Large intestine (tissue), 12 donors: ENCODE data around the gene KCNJ4. TPM values are rescaled to one million over a fixed set of nuclear protein-coding genes. Genes with fewer than 3 reads are reported as not detected.

Experiments used
- DNase-seq, 2 donors: peaks; one replicate each; pipeline versions ENCODE4 v3.0.0 to v3.0.0-alpha.2; 2013
- H3K27ac ChIP-seq: one replicate; pipeline ENCODE4 v1.5.1; 2013; ENCODE audit warnings: low read length
- H3K27me3 ChIP-seq: 2 replicates; pipeline ENCODE4 v1.6.1; 2013; ENCODE audit warnings: low read length; ENCODE audit not compliant: control insufficient read depth, insufficient read depth
- H3K36me3 ChIP-seq: 2 replicates; pipeline ENCODE4 v1.6.1; 2013; ENCODE audit warnings: low read length; ENCODE audit not compliant: control insufficient read depth, insufficient read depth
- H3K4me1 ChIP-seq: one replicate; pipeline ENCODE4 v1.6.1; 2013; ENCODE audit warnings: low read length; ENCODE audit not compliant: control insufficient read depth, insufficient read depth
- H3K4me3 ChIP-seq: one replicate; pipeline ENCODE4 v1.5.1; 2013; ENCODE audit warnings: low read length
- H3K9me3 ChIP-seq: one replicate; pipeline ENCODE4 v1.6.1; 2013; ENCODE audit warnings: mild to moderate bottlenecking, low read depth, low read length, moderate library complexity; ENCODE audit not compliant: control insufficient read depth
- WGBS: methylation state at CpG from one replicate; pipeline ENCODE4 v1.1.5; 2013; ENCODE audit warnings: low lambda C conversion rate; ENCODE audit not compliant: insufficient coverage; 5-methylcytosine and 5-hydroxymethylcytosine counted together
- long read RNA-seq, 11 donors: transcript quantifications; one replicate each; lab custom pipeline, GENCODE V29; 2026
- polyA plus RNA-seq: library from polyadenylated mRNA; unstranded; fragments of 120-200 nt; gene quantifications from one replicate; pipeline ENCODE4 v1.2.1, GENCODE V29; 2013

Gene KCNJ4
- 2.1 TPM for polyA plus RNA-seq
- long read RNA-seq, donor 1, result 0 reads
- long read RNA-seq, donor 2, result 0 reads
- long read RNA-seq, donor 3, result 0 reads
- long read RNA-seq, donor 4, result 0 reads
- long read RNA-seq, donor 5, result 0 reads
- long read RNA-seq, donor 6, result 0 reads
- long read RNA-seq, donor 7, result 0 reads
- long read RNA-seq, donor 8, result 0 reads
- long read RNA-seq, donor 9, result 0 reads
- long read RNA-seq, donor 10, result 0 reads
- long read RNA-seq, donor 11, result 0 reads

- peaks cover 7% of the 10 kb centered on the region for H3K4me1 ChIP-seq
- DNase-seq, result no peak
- peaks cover 82% of the 10 kb centered on the region for H3K27me3 ChIP-seq
- WGBS, result no CpG with 5 or more reads among the region's 76 CpGs
- peak within 1 kb of the TSS; percentile 13 for H3K4me3 ChIP-seq
- H3K9me3 ChIP-seq, result no peaks in the 10 kb centered on the region
- H3K27ac ChIP-seq, result no peak within 1 kb of the TSS
- no peaks in the 10 kb centered on the region for H3K36me3 ChIP-seq
Observed at GRCh38 chr22:38455076-38455529, at the start of gene KCNJ4. Gene KCNJ4, minus strand, starts transcription at chr22:38455199. Its CDS starts 27,067 bp downstream, at chr22:38428132.

GRCh38 chr22:38503021-38503420, 48.0 kb upstream of the KCNJ4 start:
- Histone ChIP-seq H3K4me1 (peaks cover 24% of the 10 kb centered on the region), H3K36me3 (peaks cover 46% of the 10 kb centered on the region), H3K4me3 (peak overlapping the region; percentile 89), H3K27ac (no peak overlapping the region), H3K27me3 (no peaks in the 10 kb centered on the region), H3K9me3 (peaks cover 8% of the 10 kb centered on the region)
- no peak for DNase-seq
- 7% methylated on average over 2 of the region's 4 CpGs for WGBS

GRCh38 chr22:38501797-38502672, 47.0 kb upstream of the KCNJ4 start:
- no peak overlapping the region for H3K4me3 ChIP-seq
- H3K27ac ChIP-seq, result no peak overlapping the region

GRCh38 chr22:38497869-38498268, 42.9 kb upstream of the KCNJ4 start:
- no CpG with 5 or more reads among the region's 3 CpGs for whole genome bisulfite sequencing
- H3K27ac ChIP-seq, result no peak overlapping the region
- peaks cover 84% of the 10 kb centered on the region for H3K36me3 ChIP-seq
- no peak for DNase-seq
- no peaks in the 10 kb centered on the region for H3K9me3 ChIP-seq
- peaks cover 14% of the 10 kb centered on the region for H3K4me1 ChIP-seq
- no peak overlapping the region for H3K4me3 ChIP-seq
- H3K27me3 ChIP-seq, result no peaks in the 10 kb centered on the region

More at GRCh38 chr22:38501797-38502672, 47.0 kb upstream of the KCNJ4 start:
- Histone ChIP-seq H3K36me3 (peaks cover 56% of the 10 kb centered on the region), H3K4me1 (peaks cover 24% of the 10 kb centered on the region), H3K9me3 (peaks cover 2% of the 10 kb centered on the region), H3K27me3 (no peaks in the 10 kb centered on the region)
- no peak for DNase-seq
- WGBS, result no CpG with 5 or more reads among the region's 10 CpGs

- Histone ChIP-seq H3K27me3 (no peaks in the 10 kb centered on the region), H3K4me1 (peaks cover 4% of the 10 kb centered on the region), H3K4me3 (no peak overlapping the region), H3K27ac (no peak overlapping the region), H3K9me3 (no peaks in the 10 kb centered on the region), H3K36me3 (peaks cover 93% of the 10 kb centered on the region)
- WGBS, result no CpG with 5 or more reads among the region's 12 CpGs
- DNase-seq, result no peak
Observed at GRCh38 chr22:38494939-38495338, 39.9 kb upstream of the KCNJ4 start.

GRCh38 chr22:38494498-38494897, 39.5 kb upstream of the KCNJ4 start:
- Histone ChIP-seq H3K4me1 (peaks cover 4% of the 10 kb centered on the region), H3K36me3 (peaks cover 93% of the 10 kb centered on the region)
- no CpG with 5 or more reads among the region's 2 CpGs for WGBS

GRCh38 chr22:38491707-38492348, 36.8 kb upstream of the KCNJ4 start:
- peaks cover 88% of the 10 kb centered on the region for H3K36me3 ChIP-seq
- H3K27me3 ChIP-seq, result no peaks in the 10 kb centered on the region
- H3K9me3 ChIP-seq, result no peaks in the 10 kb centered on the region
- H3K27ac ChIP-seq, result no peak overlapping the region
- DNase-seq, result no peak
- no peaks in the 10 kb centered on the region for H3K4me1 ChIP-seq
- no peak overlapping the region for H3K4me3 ChIP-seq
- 67% methylated on average over 1 of the region's 5 CpGs for WGBS

More at GRCh38 chr22:38494498-38494897, 39.5 kb upstream of the KCNJ4 start:
- no peak for DNase-seq
- Histone ChIP-seq H3K4me3 (no peak overlapping the region), H3K9me3 (no peaks in the 10 kb centered on the region), H3K27ac (no peak overlapping the region), H3K27me3 (no peaks in the 10 kb centered on the region)

- no peak overlapping the region for H3K4me3 ChIP-seq
- no CpG with 5 or more reads among the region's 1 CpG for WGBS
- H3K9me3 ChIP-seq, result no peaks in the 10 kb centered on the region
- H3K27ac ChIP-seq, result no peak overlapping the region
- H3K4me1 ChIP-seq, result no peaks in the 10 kb centered on the region
- DNase-seq, result peak; percentile 58 to 80
- H3K36me3 ChIP-seq, result peaks cover 89% of the 10 kb centered on the region
- H3K27me3 ChIP-seq, result no peaks in the 10 kb centered on the region
Observed at GRCh38 chr22:38490915-38491314, 35.9 kb upstream of the KCNJ4 start.

GRCh38 chr22:38490475-38490874, 35.5 kb upstream of the KCNJ4 start:
- H3K36me3 ChIP-seq, result peaks cover 89% of the 10 kb centered on the region
- no peak for DNase-seq
- no peaks in the 10 kb centered on the region for H3K4me1 ChIP-seq
- no peaks in the 10 kb centered on the region for H3K9me3 ChIP-seq
- no CpG with 5 or more reads among the region's 2 CpGs for WGBS
- no peaks in the 10 kb centered on the region for H3K27me3 ChIP-seq
- H3K4me3 ChIP-seq, result no peak overlapping the region
- no peak overlapping the region for H3K27ac ChIP-seq

GRCh38 chr22:38489561-38490145, 34.7 kb upstream of the KCNJ4 start:
- Histone ChIP-seq H3K27ac (no peak overlapping the region), H3K9me3 (no peaks in the 10 kb centered on the region), H3K36me3 (peaks cover 89% of the 10 kb centered on the region), H3K4me3 (no peak overlapping the region), H3K4me1 (no peaks in the 10 kb centered on the region), H3K27me3 (no peaks in the 10 kb centered on the region)
- no CpG with 5 or more reads among the region's 7 CpGs for WGBS
- peak in 1 of 2 donors; percentile 62 for DNase-seq
